IMR-90 (cell line): ENCODE results near the gene THNSL1. TPM values are rescaled to one million over a fixed set of nuclear protein-coding genes. Genes with fewer than 3 reads are reported as not detected.
"Not testable (repeated sequence)": the region's sequence is repeated elsewhere in the genome, so short reads cannot be mapped to it uniquely, and the experiment has no call there.

ENCODE experiments used
- ATAC-seq: fragments of 200-7000 bp; cut with Tn5 transposase; 2 replicates; pipeline ENCODE4 v1.9.1; 2020; ENCODE audit warnings: low read depth, mild to moderate bottlenecking, moderate library complexity
- BruUV-seq: library from RNA; stranded (reverse); fragments of 400-500 nt; replicated peaks from 2 replicates; lab custom pipeline; 2021; lab: Mats Ljungman, UMichigan
- CTCF ChIA-PET: fragments of 300-600 bp; formaldehyde crosslinking; extraction: SDS; loops from one replicate; lab custom pipeline; 2021; ENCODE audit warnings: antibody characterized with exemption; lab: Yijun Ruan, JAX
- POLR2A ChIA-PET: fragments of 300-600 bp; sonication (Branson Sonifier 250); formaldehyde crosslinking; loops from one replicate; lab custom pipeline; 2022; ENCODE audit warnings: antibody characterized with exemption; ENCODE audit not compliant: unreplicated experiment; lab: Charles Lee
- DNase-seq: peaks from one replicate; pipeline ENCODE4 v3.0.0; 2013
- H2AFZ ChIP-seq: replicated peaks from 2 replicates; pipeline ENCODE3; 2013; ENCODE audit warnings: low read length, mild to moderate bottlenecking; ENCODE audit not compliant: poor library complexity
- H2AK5ac ChIP-seq: 2 replicates; pipeline ENCODE4 v1.6.1; 2013; ENCODE audit warnings: low read depth, low read length, inconsistent platforms
- H2AK9ac ChIP-seq: replicated peaks from 2 replicates; pipeline ENCODE3; 2013; ENCODE audit warnings: mild to moderate bottlenecking, low read depth, low read length, moderate library complexity; ENCODE audit not compliant: poor library complexity
- H2BK120ac ChIP-seq: 2 replicates; pipeline ENCODE4 v1.6.1; 2013; ENCODE audit warnings: low read depth, low read length, inconsistent platforms
- H2BK15ac ChIP-seq: 3 replicates; pipeline ENCODE4 v1.6.1; 2013; ENCODE audit warnings: low read depth, low read length, inconsistent platforms
- H2BK20ac ChIP-seq: 2 replicates; pipeline ENCODE4 v1.6.1; 2013; ENCODE audit warnings: low read depth, mild to moderate bottlenecking, inconsistent platforms, low read length, moderate library complexity
- H2BK5ac ChIP-seq: 2 replicates; pipeline ENCODE4 v1.6.1; 2013; ENCODE audit warnings: mild to moderate bottlenecking, low read depth, low read length, inconsistent platforms; ENCODE audit not compliant: poor library complexity, severe bottlenecking
- H3K14ac ChIP-seq: replicated peaks from 2 replicates; pipeline ENCODE4 v1.6.1; 2013; ENCODE audit warnings: low read depth, low read length, inconsistent platforms
- H3K18ac ChIP-seq: 2 replicates; pipeline ENCODE4 v1.6.1; 2013; ENCODE audit warnings: low read depth, low read length, control low read depth
- H3K23ac ChIP-seq: 2 replicates; pipeline ENCODE4 v1.6.1; 2013; ENCODE audit warnings: low read depth, low read length, inconsistent platforms
- H3K27ac ChIP-seq: 2 replicates; pipeline ENCODE4 v1.5.1; 2013; ENCODE audit warnings: mild to moderate bottlenecking, control low read depth, low read length; ENCODE audit not compliant: insufficient read depth
- H3K27me3 ChIP-seq: 2 replicates; pipeline ENCODE4 v1.6.1; 2013; ENCODE audit warnings: low read length; ENCODE audit not compliant: control insufficient read depth, insufficient read depth
- H3K36me3 ChIP-seq: 2 replicates; pipeline ENCODE4 v1.6.1; 2013; ENCODE audit warnings: low read length, mixed read lengths; ENCODE audit not compliant: control insufficient read depth, insufficient read depth
- H3K4ac ChIP-seq: 2 replicates; pipeline ENCODE4 v1.6.1; 2013; ENCODE audit warnings: low read depth, low read length, inconsistent platforms
- H3K4me1 ChIP-seq: 2 replicates; pipeline ENCODE4 v1.6.1; 2013; ENCODE audit warnings: low read length, mixed read lengths; ENCODE audit not compliant: control insufficient read depth, insufficient read depth
- H3K4me2 ChIP-seq: 2 replicates; pipeline ENCODE4 v1.6.1; 2013; ENCODE audit warnings: low read depth, mild to moderate bottlenecking, control low read depth, low read length, moderate library complexity
- H3K4me3 ChIP-seq: 2 replicates; pipeline ENCODE4 v1.5.1; 2013; ENCODE audit warnings: low read depth, mild to moderate bottlenecking, control low read depth, low read length, moderate library complexity; ENCODE audit not compliant: insufficient read depth
- H3K56ac ChIP-seq: 2 replicates; pipeline ENCODE4 v1.6.1; 2013; ENCODE audit warnings: low read length, inconsistent platforms; ENCODE audit not compliant: insufficient read depth; ENCODE audit errors: extremely low read depth
- H3K79me1 ChIP-seq, 2 experiments: 2 replicates each; pipeline ENCODE4 v1.6.1; 2013; ENCODE audit warnings: low read length in 2 of 2, inconsistent platforms in 1 of 2, low read depth in 1 of 2
- H3K9ac ChIP-seq: 2 replicates; pipeline ENCODE4 v1.6.1; 2013; ENCODE audit warnings: low read depth, low read length, control low read depth
- H3K9me1 ChIP-seq: 2 replicates; pipeline ENCODE4 v1.6.1; 2013; ENCODE audit warnings: low read length, inconsistent platforms; ENCODE audit not compliant: insufficient read depth
- H3K9me3 ChIP-seq: 2 replicates; pipeline ENCODE4 v1.6.1; 2013; ENCODE audit warnings: low read length; ENCODE audit not compliant: control insufficient read depth, insufficient read depth
- H4K20me1 ChIP-seq: 2 replicates; pipeline ENCODE4 v1.6.1; 2013; ENCODE audit warnings: low read length, inconsistent platforms; ENCODE audit not compliant: insufficient read depth
- H4K5ac ChIP-seq: 2 replicates; pipeline ENCODE4 v1.6.1; 2013; ENCODE audit warnings: mild to moderate bottlenecking, low read depth, low read length, control low read depth
- H4K8ac ChIP-seq, 2 experiments: 2 replicates each; pipeline ENCODE4 v1.6.1; 2013; ENCODE audit warnings: low read depth in 2 of 2, low read length in 2 of 2, control low read depth in 1 of 2, inconsistent platforms in 1 of 2
- H4K91ac ChIP-seq: 2 replicates; pipeline ENCODE4 v1.6.1; 2013; ENCODE audit warnings: low read depth, low read length, inconsistent platforms; ENCODE audit not compliant: insufficient read depth
- BHLHE40 ChIP-seq: fragments of 150-350 bp; IDR thresholded peaks from 2 replicates; pipeline ENCODE4 v1.6.1; 2016; ENCODE audit warnings: mild to moderate bottlenecking, low read depth, low read length
- FOS ChIP-seq: fragments of 150-350 bp; IDR thresholded peaks from 2 replicates; pipeline ENCODE4 v1.6.1; 2016; ENCODE audit warnings: low read depth, low read length
- MAFK ChIP-seq: IDR thresholded peaks from 2 replicates; pipeline ENCODE4 v1.6.1; 2012; ENCODE audit warnings: low read depth, low read length, improper control_type of control experiment
- MAZ ChIP-seq: IDR thresholded peaks from 2 replicates; pipeline ENCODE4 v1.6.1; 2012; ENCODE audit warnings: low read depth, mild to moderate bottlenecking, low read length, improper control_type of control experiment, moderate library complexity, borderline replicate concordance
- NFE2L2 ChIP-seq: fragments of 150-350 bp; IDR thresholded peaks from 2 replicates; pipeline ENCODE4 v1.6.1; 2016; ENCODE audit warnings: low read depth, mild to moderate bottlenecking, low read length
- POLR2A ChIP-seq: IDR thresholded peaks from 2 replicates; pipeline ENCODE4 v1.6.1; 2012; ENCODE audit warnings: mild to moderate bottlenecking, low read depth, low read length
- RAD21 ChIP-seq: IDR thresholded peaks from 2 replicates; pipeline ENCODE4 v1.6.1; 2012; ENCODE audit warnings: low read length, improper control_type of control experiment
- RFX5 ChIP-seq: IDR thresholded peaks from 2 replicates; pipeline ENCODE4 v1.8.0; 2012; ENCODE audit warnings: low read depth, mild to moderate bottlenecking, low read length, moderate library complexity
- SMC3 ChIP-seq: fragments of 150-350 bp; IDR thresholded peaks from 2 replicates; pipeline ENCODE4 v1.6.1; 2016; ENCODE audit warnings: low read depth, mild to moderate bottlenecking, antibody characterized with exemption, low read length, moderate library complexity
- WGBS, 2 experiments: methylation state at CpG; one replicate each; pipeline versions ENCODE4 v1.1.5 to v1.1.7; 2013; ENCODE audit warnings: missing lambda C conversion rate in 2 of 2; ENCODE audit not compliant: insufficient read length in 1 of 2; ENCODE audit errors: extremely low coverage in 2 of 2; 5-methylcytosine and 5-hydroxymethylcytosine counted together
- dilution Hi-C: fragments of 300-500 bp; cut with HindIII; formaldehyde crosslinking; loops from one replicate; pipeline ENCODE4 v1.14.3; 2018; ENCODE audit warnings: low sequenced_read_pairs; ENCODE audit not compliant: unreplicated experiment
- in situ Hi-C: fragments of 300-500 bp; cut with MboI; formaldehyde crosslinking; loops from 3 replicates; pipeline ENCODE4 v1.14.3; 2019; ENCODE audit warnings: low sequenced_read_pairs, inconsistent platforms, mixed read lengths
- intact Hi-C: fragments of 100-400 bp; cut with micrococcal nuclease; formaldehyde crosslinking; loops from 2 replicates; pipeline ENCODE4 v1.10.0; 2022
- polyA plus RNA-seq, 3 experiments: library from polyadenylated mRNA; depleted of rRNA; stranded (reverse); fragments of >200 nt; gene quantifications; 2 replicates each; pipeline ENCODE4 v1.2.3, GENCODE V29; 2012; ENCODE audit warnings: low replicate concordance in 1 of 3
- total RNA-seq: library from RNA; depleted of rRNA; stranded (reverse); fragments of >200 nt; gene quantifications from 2 replicates; pipeline ENCODE4 v1.2.3, GENCODE V29; 2012
- TF ChIP-seq, protein P1 (sequence below): fragments of 150-350 bp; IDR thresholded peaks from 2 replicates; pipeline ENCODE4 v1.6.1; 2017; ENCODE audit warnings: mild to moderate bottlenecking, antibody characterized with exemption, low read length, low read depth

THNSL1 gene
- total and polyA plus RNA-seq, 2 of the 4 experiments (the other 2 are of a cell fraction) = 1.3 to 2.0 TPM

- no CpG with 5 or more reads among the region's 7 CpGs for WGBS, 2 experiments
- in situ Hi-C loops = loop anchor here (25.0 kb wide), 1 partner anchor 256 kb away; the partner anchor contains the start of gene ARHGAP21
- H2AFZ ChIP-seq = no peak overlapping the region
Measured at GRCh38 chr10:24968349-24968748, 48.1 kb upstream of the THNSL1 start.

DNA sequence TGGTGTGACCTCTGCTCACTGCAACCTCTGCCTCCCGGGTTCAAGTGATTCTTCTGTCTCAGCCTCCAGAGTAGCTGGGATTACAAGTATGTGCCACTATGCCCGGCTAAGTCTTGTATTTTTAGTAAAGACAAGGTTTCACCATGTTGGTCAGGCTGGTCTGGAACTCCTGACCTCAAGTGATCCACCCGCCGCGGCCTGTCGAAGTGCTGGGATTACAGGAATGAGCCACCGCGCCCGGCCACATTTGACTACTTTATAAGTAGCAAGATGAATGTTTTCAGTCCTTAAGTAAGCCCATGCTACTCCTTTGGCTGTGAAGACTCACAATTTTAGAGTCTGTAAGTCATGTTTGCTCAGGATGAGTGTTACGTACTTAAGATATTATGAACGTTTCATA, 47.5 kb upstream of the THNSL1 start:
- H3K4me3 ChIP-seq, H2BK20ac ChIP-seq, H3K23ac ChIP-seq, H2BK5ac ChIP-seq, H4K20me1 ChIP-seq, intact Hi-C loops, H3K36me3 ChIP-seq, H3K4me2 ChIP-seq, H4K91ac ChIP-seq, dilution Hi-C loops, H4K8ac ChIP-seq, H3K9ac ChIP-seq, CTCF ChIA-PET, H3K18ac ChIP-seq, H4K5ac ChIP-seq, H3K4ac ChIP-seq, H3K9me1 ChIP-seq, H2AK9ac ChIP-seq, H2AFZ ChIP-seq, H3K4me1 ChIP-seq, H3K9me3 ChIP-seq, H2BK120ac ChIP-seq, H3K14ac ChIP-seq, H3K27ac ChIP-seq, POLR2A ChIA-PET, H3K56ac ChIP-seq, DNase-seq, ATAC-seq, H3K27me3 ChIP-seq, H2BK15ac ChIP-seq, H2AK5ac ChIP-seq, BruUV-seq, H3K79me1 ChIP-seq: not testable (repeated sequence)
- in situ Hi-C loops = loop anchor here (25.0 kb wide), 1 partner anchor 257 kb away; the partner anchor contains the start of gene ARHGAP21
- WGBS, 2 experiments = 93% methylated on average over 3 of the region's 11 CpGs; no CpG with 5 or more reads in 1 of the 2 experiments

More at GRCh38 chr10:24968349-24968748, 48.1 kb upstream of the THNSL1 start:
- CTCF ChIA-PET = no interaction called here
- ATAC-seq (no peak), DNase-seq (no peak)
- Histone ChIP-seq H4K5ac (no peak overlapping the region; the same call in 1 of the 2 replicates), H3K56ac (no peak overlapping the region), H3K27me3 (no peaks in the 10 kb centered on the region; the same call in 1 of the 2 replicates), H3K18ac (no peak overlapping the region), H3K23ac (no peak overlapping the region), H2AK9ac (no peak overlapping the region), H3K79me1 (no peaks in the 10 kb centered on the region), H3K9me3 (no peaks in the 10 kb centered on the region), H3K4me3 (no peak overlapping the region), H3K27ac (no peak overlapping the region), H3K14ac (no peak overlapping the region), H2BK120ac (no peak overlapping the region), H4K91ac (no peak overlapping the region), H2BK20ac (no peak overlapping the region), H3K4me2 (no peak overlapping the region), H4K20me1 (no peaks in the 10 kb centered on the region), H2BK5ac (no peak overlapping the region), H3K9ac (no peak overlapping the region), H2BK15ac (no peak overlapping the region), H4K8ac (no peak overlapping the region), H3K9me1 (no peaks in the 10 kb centered on the region), H3K36me3 (no peaks in the 10 kb centered on the region), H3K4ac (no peak overlapping the region), H3K4me1 (no peaks in the 10 kb centered on the region), H2AK5ac (peak overlapping the region; percentile 13; the same call in 1 of the 2 replicates)
- BruUV-seq = no TSS peak
- POLR2A ChIA-PET = no interaction called here
- no peak for TF ChIP-seq FOS
- no peak for TF ChIP-seq RFX5
- no peak for TF ChIP-seq MAFK
- TF ChIP-seq BHLHE40 = no peak
- TF ChIP-seq, protein P1, sequence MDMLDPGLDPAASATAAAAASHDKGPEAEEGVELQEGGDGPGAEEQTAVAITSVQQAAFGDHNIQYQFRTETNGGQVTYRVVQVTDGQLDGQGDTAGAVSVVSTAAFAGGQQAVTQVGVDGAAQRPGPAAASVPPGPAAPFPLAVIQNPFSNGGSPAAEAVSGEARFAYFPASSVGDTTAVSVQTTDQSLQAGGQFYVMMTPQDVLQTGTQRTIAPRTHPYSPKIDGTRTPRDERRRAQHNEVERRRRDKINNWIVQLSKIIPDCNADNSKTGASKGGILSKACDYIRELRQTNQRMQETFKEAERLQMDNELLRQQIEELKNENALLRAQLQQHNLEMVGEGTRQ = no peak
- TF ChIP-seq RAD21 = no peak
- no peak for TF ChIP-seq NFE2L2
- TF ChIP-seq SMC3 = no peak
- no peak for TF ChIP-seq POLR2A
- TF ChIP-seq MAZ = no peak
- dilution Hi-C loops (no loop called here), intact Hi-C loops (no loop called here)
